ENCODE measurements around the gene TUBGCP3. TPM values are rescaled to one million over a fixed set of nuclear protein-coding genes. Genes with fewer than 3 reads are reported as not detected.

Gene TUBGCP3
- total RNA-seq, 4 donors from 2014 or later: 19.7 to 62.3 (median 38.8) TPM

GRCh38 chr13:112438094-112438493 lies 149.9 kb downstream of the TUBGCP3 start:
- TF ChIP-seq POLR2A (IDR thresholded peaks at IDR 0.05) (no peak), CTCF (IDR thresholded peaks at IDR 0.05) (no peak)
- H3K4me3 ChIP-seq: no peak overlapping the region
- no peak overlapping the region for H3K27ac ChIP-seq
- H3K36me3 ChIP-seq: no peaks in the 10 kb centered on the region
- H3K4me1 ChIP-seq: no peaks in the 10 kb centered on the region
- H3K9me3 ChIP-seq: no peaks in the 10 kb centered on the region
- intact Hi-C loops (cut with DNase I; ENCODE audit: low total_unique reads): no loop called here
- DNase-seq: no peak
- H3K27me3 ChIP-seq: peaks cover 0 to 6% of the 10 kb centered on the region in 2 donors

GRCh38 chr13:112435973-112436372 lies 152.0 kb downstream of the TUBGCP3 start:
- no peak overlapping the region for H3K4me3 ChIP-seq
- H3K4me1 ChIP-seq: no peaks in the 10 kb centered on the region
- no peak for TF ChIP-seq POLR2A (IDR thresholded peaks at IDR 0.05)
- TF ChIP-seq CTCF (IDR thresholded peaks at IDR 0.05): no peak
- no peaks in the 10 kb centered on the region for H3K9me3 ChIP-seq
- no peaks in the 10 kb centered on the region for H3K36me3 ChIP-seq
- intact Hi-C loops (cut with DNase I; ENCODE audit: low total_unique reads): no loop called here
- H3K27me3 ChIP-seq: no peaks in the 10 kb centered on the region
- no peak overlapping the region for H3K27ac ChIP-seq
- no peak for DNase-seq

Other genes with a start within 250 kb of the TUBGCP3 start
- not detected for gene SPACA7, start 211.8 kb downstream of the TUBGCP3 start, total RNA-seq
- gene ATP11A, start 101.9 kb upstream of the TUBGCP3 start, total RNA-seq: 100 to 1,000 TPM in 1 of 4 donors, 10 to 100 TPM in 3; 12.8 to 149 (median 22.8) TPM

All from uterus (tissue), 4 donors.